CD4-positive, CD25-positive, alpha-beta regulatory T cell (primary cell): Measurements from ENCODE around the gene ANKRD1. TPM values are rescaled to one million over a fixed set of nuclear protein-coding genes. Genes with fewer than 3 reads are reported as not detected.
A peak's percentile ranks its signal among the peaks of the same experiment; 100 is the strongest.

Experiments used
- ATAC-seq, 2 donors: fragments of 150-1000 bp; cut with Tn5 transposase; one replicate each; pipeline ENCODE4 v1.10.0; 2021; ENCODE audit warnings: low read depth in 2 of 2, moderate number of reproducible peaks in 2 of 2, moderate library complexity in 1 of 2
- DNase-seq, 3 donors: peaks; one replicate each; pipeline versions ENCODE4 v3.0.0 to v3.0.0-alpha.2; 2012 to 2022; ENCODE audit warnings: mixed read lengths in 1 of 3
- H3K27ac ChIP-seq: one replicate; pipeline ENCODE4 v1.7.0; 2013; ENCODE audit warnings: mild to moderate bottlenecking, low read length; ENCODE audit not compliant: insufficient read depth, poor library complexity, severe bottlenecking
- H3K27me3 ChIP-seq: one replicate; pipeline ENCODE4 v1.7.0; 2013; ENCODE audit warnings: low read length; ENCODE audit not compliant: control insufficient read depth, insufficient read depth
- H3K36me3 ChIP-seq: one replicate; pipeline ENCODE4 v1.7.0; 2013; ENCODE audit warnings: mild to moderate bottlenecking, low read length, moderate library complexity; ENCODE audit not compliant: control insufficient read depth, insufficient read depth
- H3K4me1 ChIP-seq: 2 replicates; pipeline ENCODE4 v1.7.0; 2013; ENCODE audit warnings: mild to moderate bottlenecking, low read length; ENCODE audit not compliant: insufficient read depth, control insufficient read depth, poor library complexity, severe bottlenecking
- H3K4me3 ChIP-seq: one replicate; pipeline ENCODE4 v1.7.0; 2013; ENCODE audit warnings: low read depth, mild to moderate bottlenecking, low read length, moderate library complexity
- H3K9me3 ChIP-seq, 2 experiments: 1 replicate in 1 of 2; 2 replicates in 1 of 2; pipeline ENCODE4 v1.7.0; 2013; ENCODE audit warnings: low read length in 2 of 2, mild to moderate bottlenecking in 1 of 2, moderate library complexity in 1 of 2; ENCODE audit not compliant: control insufficient read depth in 2 of 2
- H3K27ac Mint-ChIP-seq, 3 donors: one replicate each; pipeline ENCODE4 v1.8.0; 2020 to 2022; ENCODE audit warnings: mild to moderate bottlenecking in 3 of 3, mixed read lengths in 3 of 3, moderate library complexity in 2 of 3
- H3K27me3 Mint-ChIP-seq: one replicate; pipeline ENCODE4 v1.8.0; 2022; ENCODE audit warnings: mild to moderate bottlenecking, mixed read lengths
- H3K36me3 Mint-ChIP-seq: one replicate; pipeline ENCODE4 v1.8.0; 2020; ENCODE audit warnings: mixed read lengths
- H3K4me1 Mint-ChIP-seq, 4 donors: one replicate each; pipeline ENCODE4 v1.8.0; 2020 to 2022; ENCODE audit warnings: mixed read lengths in 4 of 4, mild to moderate bottlenecking in 1 of 4
- H3K4me3 Mint-ChIP-seq, 4 donors: one replicate each; pipeline ENCODE4 v1.8.0; 2020 to 2022; ENCODE audit warnings: mild to moderate bottlenecking in 4 of 4, mixed read lengths in 4 of 4, moderate library complexity in 3 of 4
- H3K9me3 Mint-ChIP-seq, 7 donors: one replicate each; pipeline ENCODE4 v1.8.0; 2020 to 2022; ENCODE audit warnings: mixed read lengths in 7 of 7, mild to moderate bottlenecking in 3 of 7, moderate library complexity in 2 of 7
- polyA plus RNA-seq, 4 donors: library from polyadenylated mRNA; unstranded; fragments of 300-500 nt; fragmentation: Illumina TruSeq; gene quantifications; one replicate each; pipeline ENCODE4 v1.2.3, GENCODE V29; 2021
- total RNA-seq: library from RNA; stranded (reverse); gene quantifications from one replicate; pipeline ENCODE4 v1.2.3, GENCODE V29; 2022

ANKRD1 gene
- total and polyA plus RNA-seq, 5 donors from 2014 or later, result not detected

- Mint-ChIP-seq H3K27ac (no peak overlapping the region), H3K4me1 (peaks cover 7 to 23% (median 13%) of the 10 kb centered on the region in 4 donors), H3K4me3 (peak overlapping the region in 1 of 4 donors; percentile 26), H3K36me3 (peaks cover 29% of the 10 kb centered on the region), H3K9me3 (no peaks in the 10 kb centered on the region), H3K27me3 (no peaks in the 10 kb centered on the region)
- ATAC-seq, result no peak
- DNase-seq, result no peak
- no peaks in the 10 kb centered on the region for H3K4me1 ChIP-seq
- H3K27ac ChIP-seq, result no peak overlapping the region
- no peak overlapping the region for H3K4me3 ChIP-seq
- peaks cover 50% of the 10 kb centered on the region for H3K36me3 ChIP-seq
- H3K27me3 ChIP-seq, result no peaks in the 10 kb centered on the region
- no peaks in the 10 kb centered on the region for H3K9me3 ChIP-seq
Measured at GRCh38 chr10:90879062-90879461, 41.8 kb downstream of the ANKRD1 start.

- ATAC-seq, result no peak
- Histone ChIP-seq H3K9me3 (peaks cover 0 to 2% of the 10 kb centered on the region in 2 experiments), H3K4me3 (peak overlapping the region; percentile 97), H3K4me1 (peaks cover 20% of the 10 kb centered on the region), H3K36me3 (peaks cover 21% of the 10 kb centered on the region), H3K27me3 (peaks cover 16% of the 10 kb centered on the region), H3K27ac (no peak overlapping the region)
- H3K9me3 Mint-ChIP-seq, result peaks cover 0 to 6% (median 0%) of the 10 kb centered on the region in 7 donors
- peak in 1 of 3 donors; percentile 23 for DNase-seq
- peaks cover 14 to 44% (median 25%) of the 10 kb centered on the region in 4 donors for H3K4me1 Mint-ChIP-seq
- H3K27me3 Mint-ChIP-seq, result peaks cover 31% of the 10 kb centered on the region
- H3K27ac Mint-ChIP-seq, result peak overlapping the region; percentile 93 to 95 (median 95)
- peak overlapping the region; percentile 96 to 97 (median 97) for H3K4me3 Mint-ChIP-seq
- peaks cover 14% of the 10 kb centered on the region for H3K36me3 Mint-ChIP-seq
Measured at GRCh38 chr10:90872648-90873020, 48.3 kb downstream of the ANKRD1 start.

GRCh38 chr10:90871766-90872647 lies 48.9 kb downstream of the ANKRD1 start, which contains the start of gene RPP30:
RPP30 (plus strand) TSS chr10:90871974; CDS start chr10:90871987, 13 bp downstream.
- peaks cover 16% of the 10 kb centered on the region for H3K27me3 ChIP-seq
- Mint-ChIP-seq H3K27ac (peak within 1 kb of the TSS; percentile 93 to 95 (median 95)), H3K27me3 (peaks cover 35% of the 10 kb centered on the region), H3K4me3 (peak within 1 kb of the TSS; percentile 96 to 97 (median 97)), H3K4me1 (peaks cover 14 to 44% (median 23%) of the 10 kb centered on the region in 4 donors), H3K9me3 (peaks cover 0 to 6% (median 0%) of the 10 kb centered on the region in 7 donors), H3K36me3 (peaks cover 9% of the 10 kb centered on the region)
- H3K27ac ChIP-seq, result peak within 1 kb of the TSS; percentile 43
- peaks cover 14% of the 10 kb centered on the region for H3K36me3 ChIP-seq
- H3K4me3 ChIP-seq, result peak within 1 kb of the TSS; percentile 97
- peaks cover 20% of the 10 kb centered on the region for H3K4me1 ChIP-seq
- DNase-seq (peak; percentile 68 to 89 (median 79)), ATAC-seq (peak; percentile 97 to 99)
- H3K9me3 ChIP-seq, result peaks cover 0 to 2% of the 10 kb centered on the region in 2 experiments

- Mint-ChIP-seq H3K27ac (peak overlapping the region; percentile 93 to 95 (median 95)), H3K4me3 (peak overlapping the region; percentile 96 to 97 (median 97)), H3K4me1 (peaks cover 14 to 44% (median 23%) of the 10 kb centered on the region in 4 donors), H3K27me3 (peaks cover 40% of the 10 kb centered on the region), H3K36me3 (peaks cover 4% of the 10 kb centered on the region), H3K9me3 (peaks cover 0 to 6% (median 0%) of the 10 kb centered on the region in 7 donors)
- ATAC-seq (peak; percentile 45 to 47), DNase-seq (peak; percentile 10 to 78 (median 53))
- Histone ChIP-seq H3K4me3 (peak overlapping the region; percentile 97), H3K27me3 (peaks cover 20% of the 10 kb centered on the region), H3K36me3 (peaks cover 8% of the 10 kb centered on the region), H3K4me1 (peaks cover 20% of the 10 kb centered on the region), H3K9me3 (peaks cover 0 to 2% of the 10 kb centered on the region in 2 experiments), H3K27ac (peak overlapping the region; percentile 43)
Measured at GRCh38 chr10:90871279-90871765, 49.6 kb downstream of the ANKRD1 start.

- H3K27me3 Mint-ChIP-seq, result peaks cover 69% of the 10 kb centered on the region
- peaks cover 39% of the 10 kb centered on the region for H3K27me3 ChIP-seq
- no peak overlapping the region for H3K4me3 ChIP-seq
- H3K36me3 Mint-ChIP-seq, result no peaks in the 10 kb centered on the region
- peaks cover 0 to 6% (median 0%) of the 10 kb centered on the region in 7 donors for H3K9me3 Mint-ChIP-seq
- no peak for DNase-seq
- H3K27ac ChIP-seq, result no peak overlapping the region
- H3K4me1 ChIP-seq, result peaks cover under 1% of the 10 kb centered on the region
- H3K4me1 Mint-ChIP-seq, result peaks cover 0 to 7% (median under 1%) of the 10 kb centered on the region in 4 donors
- H3K9me3 ChIP-seq, result peaks cover 0 to 2% of the 10 kb centered on the region in 2 experiments
- no peak for ATAC-seq
- H3K36me3 ChIP-seq, result no peaks in the 10 kb centered on the region
- no peak overlapping the region for H3K4me3 Mint-ChIP-seq
- no peak overlapping the region for H3K27ac Mint-ChIP-seq
Measured at GRCh38 chr10:90866050-90866598, 54.8 kb downstream of the ANKRD1 start.

GRCh38 chr10:90865401-90865800 lies 55.5 kb downstream of the ANKRD1 start:
- Histone ChIP-seq H3K4me1 (no peaks in the 10 kb centered on the region), H3K9me3 (peaks cover 0 to 2% of the 10 kb centered on the region in 2 experiments), H3K4me3 (no peak overlapping the region), H3K27ac (no peak overlapping the region), H3K36me3 (no peaks in the 10 kb centered on the region), H3K27me3 (peaks cover 42% of the 10 kb centered on the region)
- Mint-ChIP-seq H3K4me3 (no peak overlapping the region), H3K9me3 (peaks cover 0 to 4% (median 0%) of the 10 kb centered on the region in 7 donors), H3K27me3 (peaks cover 68% of the 10 kb centered on the region), H3K36me3 (no peaks in the 10 kb centered on the region), H3K4me1 (peaks cover 0 to 1% (median under 1%) of the 10 kb centered on the region in 4 donors), H3K27ac (no peak overlapping the region)
- peak in 1 of 3 donors; percentile 11 for DNase-seq
- ATAC-seq, result no peak

GRCh38 chr10:90862908-90863514 lies 57.9 kb downstream of the ANKRD1 start:
- Histone ChIP-seq H3K27me3 (peaks cover 40% of the 10 kb centered on the region), H3K27ac (no peak overlapping the region), H3K9me3 (no peaks in the 10 kb centered on the region), H3K4me1 (peaks cover 7% of the 10 kb centered on the region), H3K4me3 (no peak overlapping the region), H3K36me3 (no peaks in the 10 kb centered on the region)
- Mint-ChIP-seq H3K9me3 (peaks cover 0 to 2% (median 0%) of the 10 kb centered on the region in 7 donors), H3K4me3 (no peak overlapping the region), H3K36me3 (no peaks in the 10 kb centered on the region), H3K27me3 (peaks cover 72% of the 10 kb centered on the region), H3K4me1 (peaks cover 0 to 6% (median 2%) of the 10 kb centered on the region in 4 donors), H3K27ac (no peak overlapping the region)
- DNase-seq (peak in 1 of 3 donors; percentile 18), ATAC-seq (no peak)
